ENCODE results near the gene MYO18B.

- no peak for TF ChIP-seq CTCF (IDR thresholded peaks at IDR 0.05; ENCODE audit: insufficient read depth, low read length, poor library complexity, severe bottlenecking)
- TF ChIP-seq EZH2phosphoT487 (conservative IDR thresholded peaks at IDR 0.05; ENCODE audit: low read length): no peak
Observed at GRCh38 chr22:25758316-25758715, 16.3 kb downstream of the MYO18B start.

Data from SU-DHL-6 (cell line).